ENCODE results near the gene NBAS. TPM values are rescaled to one million over a fixed set of nuclear protein-coding genes. Genes with fewer than 3 reads are reported as not detected.

Gene NBAS
- total and polyA plus RNA-seq, 9 donors = 25.8 to 48.9 (median 43.4) TPM

GRCh38 chr2:15593327-15593705, 32.2 kb upstream of the NBAS start:
- Histone ChIP-seq H3K4me1 (ENCODE audit: insufficient read depth) (peaks cover 7% of the 10 kb centered on the region), H3K9me3 (no peaks in the 10 kb centered on the region), H3K27me3 (no peaks in the 10 kb centered on the region), H3K4me3 (no peak overlapping the region), H3K27ac (no peak overlapping the region), H3K36me3 (no peaks in the 10 kb centered on the region)
- WGBS, 3 donors = 81 to 84% (median 82%) methylated on average over 3 of the region's 3 CpGs
- intact Hi-C loops (cut with DNase I) = no loop called here
- no peak for TF ChIP-seq EP300 (IDR thresholded peaks at IDR 0.05)
- no peak for TF ChIP-seq POLR2A (IDR thresholded peaks at IDR 0.05)
- no peak for TF ChIP-seq CTCF (IDR thresholded peaks at IDR 0.05)
- no peak for DNase-seq

GRCh38 chr2:15591692-15592463, 30.7 kb upstream of the NBAS start, which contains the start of gene DDX1:
DDX1 (plus strand) TSS chr2:15591868; CDS start chr2:15591934, 66 bp downstream.
- Histone ChIP-seq H3K36me3 (no peaks in the 10 kb centered on the region), H3K27ac (peak within 1 kb of the TSS; percentile 56 to 85), H3K9me3 (no peaks in the 10 kb centered on the region), H3K4me1 (ENCODE audit: insufficient read depth) (peaks cover 7% of the 10 kb centered on the region), H3K4me3 (peak within 1 kb of the TSS; percentile 91), H3K27me3 (no peaks in the 10 kb centered on the region)
- peak; percentile 73 to 89 (median 83) for DNase-seq
- intact Hi-C loops (cut with DNase I) = no loop called here
- TF ChIP-seq POLR2A (IDR thresholded peaks at IDR 0.05) (peak; percentile 66), CTCF (IDR thresholded peaks at IDR 0.05) (peak in 1 of 3 donors; percentile 10), EP300 (IDR thresholded peaks at IDR 0.05) (no peak)
- WGBS, 3 donors = 0% methylated on average over 59 to 68 of the region's 68 CpGs

GRCh38 chr2:15591373-15591691, 30.2 kb upstream of the NBAS start:
- Histone ChIP-seq H3K36me3 (no peaks in the 10 kb centered on the region), H3K4me3 (peak overlapping the region; percentile 91), H3K27me3 (no peaks in the 10 kb centered on the region), H3K4me1 (ENCODE audit: insufficient read depth) (peaks cover 7% of the 10 kb centered on the region), H3K9me3 (no peaks in the 10 kb centered on the region), H3K27ac (peak overlapping the region in 1 of 2 donors; percentile 85)
- 3 to 8% (median 3%) methylated on average over 7 of the region's 7 CpGs for WGBS, 3 donors
- TF ChIP-seq POLR2A (IDR thresholded peaks at IDR 0.05) (no peak), EP300 (IDR thresholded peaks at IDR 0.05) (no peak), CTCF (IDR thresholded peaks at IDR 0.05) (no peak)
- no peak for DNase-seq
- intact Hi-C loops (cut with DNase I) = no loop called here

- Histone ChIP-seq H3K4me3 (no peak overlapping the region), H3K36me3 (no peaks in the 10 kb centered on the region), H3K27ac (no peak overlapping the region), H3K4me1 (ENCODE audit: insufficient read depth) (peaks cover 6% of the 10 kb centered on the region), H3K27me3 (no peaks in the 10 kb centered on the region), H3K9me3 (peaks cover 0 to 4% of the 10 kb centered on the region in 2 donors)
- DNase-seq = peak in 4 of 5 donors; percentile 35 to 49 (median 38)
- intact Hi-C loops (cut with DNase I) = no loop called here
- no peak for TF ChIP-seq EP300 (IDR thresholded peaks at IDR 0.05)
- no peak for TF ChIP-seq CTCF (IDR thresholded peaks at IDR 0.05)
- no peak for TF ChIP-seq POLR2A (IDR thresholded peaks at IDR 0.05)
- 25 to 37% (median 35%) methylated on average over 4 of the region's 4 CpGs for WGBS, 3 donors
Observed at GRCh38 chr2:15588329-15588919, 27.3 kb upstream of the NBAS start.

Data from ovary (tissue), 9 donors.